PC-9 (cell line): Measurements from ENCODE around the gene TP53TG5. TPM values are rescaled to one million over a fixed set of nuclear protein-coding genes. Genes with fewer than 3 reads are reported as not detected.

Experiments used
- BruUV-seq: library from RNA; stranded (reverse); fragments of 400-500 nt; replicated peaks from 2 replicates; lab custom pipeline; 2021; lab: Mats Ljungman, UMichigan
- CTCF ChIA-PET: fragments of 300-600 bp; sonication (Branson Sonifier 250); formaldehyde crosslinking; loops from one replicate; lab custom pipeline; 2022; ENCODE audit warnings: antibody characterized with exemption; lab: Charles Lee
- POLR2A ChIA-PET: fragments of 300-600 bp; sonication (Branson Sonifier 250); formaldehyde crosslinking; loops from one replicate; lab custom pipeline; 2022; ENCODE audit warnings: antibody characterized with exemption; ENCODE audit not compliant: unreplicated experiment; lab: Charles Lee
- DNase-seq, 2 experiments: peaks; one replicate each; pipeline versions ENCODE4 v3.0.0 to v3.0.0-alpha.2; 2015 to 2022; ENCODE audit warnings: mixed read lengths in 1 of 2
- H2AFZ ChIP-seq: fragments of 200-600 bp; sonication (generic); 2 replicates; pipeline ENCODE4 v1.8.1; 2017; ENCODE audit warnings: antibody characterized with exemption
- H3F3A ChIP-seq: fragments of 200-600 bp; sonication (generic); 2 replicates; pipeline ENCODE4 v1.8.1; 2017; ENCODE audit warnings: antibody characterized with exemption, mild to moderate bottlenecking, low read depth; ENCODE audit not compliant: insufficient read depth
- H3K27ac ChIP-seq: fragments of 200-600 bp; sonication (generic); 2 replicates; pipeline ENCODE4 v1.6.1; 2016; ENCODE audit warnings: mixed run types
- H3K27me3 ChIP-seq: fragments of 200-600 bp; sonication (generic); 2 replicates; pipeline ENCODE4 v1.6.1; 2016; ENCODE audit warnings: low read depth, mixed run types; ENCODE audit not compliant: insufficient read depth
- H3K36me3 ChIP-seq: fragments of 200-600 bp; sonication (generic); 2 replicates; pipeline ENCODE4 v1.6.1; 2016; ENCODE audit warnings: low read depth, mixed run types
- H3K4me1 ChIP-seq: fragments of 200-600 bp; sonication (generic); replicated peaks from 2 replicates; pipeline ENCODE4 v1.6.1; 2016; ENCODE audit warnings: mixed run types; ENCODE audit not compliant: insufficient read depth
- H3K4me2 ChIP-seq: fragments of 200-600 bp; sonication (generic); 2 replicates; pipeline ENCODE4 v1.6.1; 2017; ENCODE audit warnings: mixed run types
- H3K4me3 ChIP-seq: fragments of 200-600 bp; sonication (generic); 2 replicates; pipeline ENCODE4 v1.6.1; 2016; ENCODE audit warnings: mixed run types
- H3K79me2 ChIP-seq: fragments of 200-600 bp; sonication (generic); 2 replicates; pipeline ENCODE4 v1.6.1; 2017; ENCODE audit warnings: low read depth, mixed run types
- H3K9me2 ChIP-seq: fragments of 200-600 bp; sonication (generic); 2 replicates; pipeline ENCODE4 v1.8.1; 2017; ENCODE audit warnings: mild to moderate bottlenecking; ENCODE audit not compliant: insufficient read depth
- H3K9me3 ChIP-seq: fragments of 200-600 bp; sonication (generic); 2 replicates; pipeline ENCODE4 v1.8.1; 2016; ENCODE audit warnings: low read depth; ENCODE audit not compliant: insufficient read depth
- H4K20me1 ChIP-seq: fragments of 200-600 bp; sonication (generic); 2 replicates; pipeline ENCODE4 v1.8.1; 2017; ENCODE audit not compliant: insufficient read depth
- CTCF ChIP-seq: fragments of 200-600 bp; sonication (generic); conservative IDR thresholded peaks from 2 replicates; pipeline ENCODE4 v1.6.1; 2017; ENCODE audit warnings: mixed run types, antibody characterized with exemption, mild to moderate bottlenecking, moderate library complexity
- EZH2 ChIP-seq: fragments of 200-600 bp; sonication (generic); IDR thresholded peaks from 2 replicates; pipeline ENCODE4 v1.8.0; 2017; ENCODE audit warnings: antibody characterized with exemption, low read depth
- intact Hi-C: fragments of 100-400 bp; cut with micrococcal nuclease; formaldehyde crosslinking; loops from one replicate; pipeline ENCODE4 v1.10.0; 2022; ENCODE audit not compliant: unreplicated experiment
- total RNA-seq: library from RNA; stranded (reverse); gene quantifications from 2 replicates; pipeline ENCODE4 v1.2.3, GENCODE V29; 2021

The TP53TG5 gene
- total RNA-seq, 1 experiment from 2014 or later: not detected

GRCh38 chr20:45399018-45399417, 20.9 kb upstream of the TP53TG5 start:
- Histone ChIP-seq H3K27me3 (no peaks in the 10 kb centered on the region), H3K4me3 (no peak overlapping the region), H3K9me2 (no peaks in the 10 kb centered on the region), H4K20me1 (no peaks in the 10 kb centered on the region), H3K4me1 (no peaks in the 10 kb centered on the region), H3K79me2 (no peaks in the 10 kb centered on the region), H3K4me2 (no peak overlapping the region), H2AFZ (no peak overlapping the region), H3K9me3 (peaks cover 24% of the 10 kb centered on the region; the same call in 1 of the 2 replicates), H3F3A (peaks cover 3% of the 10 kb centered on the region; the same call in 1 of the 2 replicates), H3K36me3 (no peaks in the 10 kb centered on the region), H3K27ac (no peak overlapping the region)
- no TSS peak for BruUV-seq
- POLR2A ChIA-PET: interaction anchor here (0.6 to 0.7 kb wide), 2 partner anchors 19 to 38 kb away, joined by 4 to 8 read pairs; no protein-coding TSS in a partner anchor
- intact Hi-C loops: no loop called here
- TF ChIP-seq CTCF: no peak
- no peak for TF ChIP-seq EZH2
- CTCF ChIA-PET: no interaction called here
- no peak for DNase-seq

GRCh38 chr20:45395114-45395415, 16.9 kb upstream of the TP53TG5 start:
- H3K4me1 ChIP-seq: no peaks in the 10 kb centered on the region
- no peaks in the 10 kb centered on the region for H3K36me3 ChIP-seq
- H3K27ac ChIP-seq: no peak overlapping the region
- no TSS peak for BruUV-seq
- TF ChIP-seq CTCF: no peak
- no peak for TF ChIP-seq EZH2
- intact Hi-C loops: no loop called here
- H3F3A ChIP-seq: no peaks in the 10 kb centered on the region
- peaks cover 5% of the 10 kb centered on the region; the same call in 1 of the 2 replicates for H3K9me3 ChIP-seq
- no peaks in the 10 kb centered on the region for H3K79me2 ChIP-seq
- no peaks in the 10 kb centered on the region for H3K9me2 ChIP-seq
- H3K27me3 ChIP-seq: no peaks in the 10 kb centered on the region
- ChIA-PET POLR2A (no interaction called here), CTCF (no interaction called here)
- no peak overlapping the region for H2AFZ ChIP-seq
- DNase-seq: no peak
- H4K20me1 ChIP-seq: no peaks in the 10 kb centered on the region
- H3K4me2 ChIP-seq: no peak overlapping the region
- no peak overlapping the region for H3K4me3 ChIP-seq

GRCh38 chr20:45394221-45395113, 16.3 kb upstream of the TP53TG5 start:
- Histone ChIP-seq H3K9me2 (no peaks in the 10 kb centered on the region), H4K20me1 (no peaks in the 10 kb centered on the region), H3K27ac (no peak overlapping the region), H3K4me2 (no peak overlapping the region), H3K36me3 (no peaks in the 10 kb centered on the region), H3K9me3 (peaks cover 2% of the 10 kb centered on the region; the same call in 1 of the 2 replicates), H3K27me3 (no peaks in the 10 kb centered on the region), H3K79me2 (no peaks in the 10 kb centered on the region), H3K4me1 (no peaks in the 10 kb centered on the region), H2AFZ (no peak overlapping the region), H3K4me3 (no peak overlapping the region), H3F3A (no peaks in the 10 kb centered on the region)
- no peak for DNase-seq
- ChIA-PET CTCF (no interaction called here), POLR2A (interaction anchor here (0.6 kb wide), 2 partner anchors 25 to 47 kb away, joined by 3 to 6 read pairs; no protein-coding TSS in a partner anchor)
- intact Hi-C loops: no loop called here
- TF ChIP-seq CTCF (no peak), EZH2 (no peak)
- BruUV-seq: no TSS peak
